ENCODE results near the gene NR3C2.

GRCh38 chr4:148453833-148454232, 11.6 kb upstream of the NR3C2 start:
- TF ChIP-seq CTCF (IDR thresholded peaks at IDR 0.05; ENCODE audit: insufficient read depth, low read length, poor library complexity, severe bottlenecking) (no peak), EZH2phosphoT487 (conservative IDR thresholded peaks at IDR 0.05; ENCODE audit: low read length) (no peak)
